HEK293 (cell line): Measurements from ENCODE around the gene ETHE1.

ENCODE experiments used
- BCL6B ChIP-seq: fragments of 450-650 bp; formaldehyde crosslinking; IDR thresholded peaks from 2 replicates; pipeline ENCODE4 v1.5.1; 2017; ENCODE audit warnings: missing biosample characterization, missing genetic modification characterization
- GLI2 ChIP-seq: fragments of 450-650 bp; formaldehyde crosslinking; IDR thresholded peaks from 2 replicates; pipeline ENCODE4; 2017; ENCODE audit warnings: missing biosample characterization, missing genetic modification characterization, low read depth, borderline replicate concordance
- INSM2 ChIP-seq: fragments of 450-650 bp; formaldehyde crosslinking; IDR thresholded peaks from 2 replicates; pipeline ENCODE4 v1.5.1; 2016; ENCODE audit warnings: missing biosample characterization, missing genetic modification characterization
- PATZ1 ChIP-seq: fragments of 450-650 bp; formaldehyde crosslinking; IDR thresholded peaks from 2 replicates; pipeline ENCODE4 v1.5.1; 2016; ENCODE audit warnings: missing biosample characterization, missing genetic modification characterization
- SP3 ChIP-seq: fragments of 450-650 bp; formaldehyde crosslinking; IDR thresholded peaks from 2 replicates; pipeline ENCODE4 v1.5.1; 2016; ENCODE audit warnings: missing biosample characterization, missing genetic modification characterization
- YY1 ChIP-seq: fragments of 450-650 bp; formaldehyde crosslinking; IDR thresholded peaks from 2 replicates; pipeline ENCODE4 v1.5.1; 2018; ENCODE audit warnings: missing biosample characterization, missing genetic modification characterization
- ZBTB10 ChIP-seq: fragments of 450-650 bp; formaldehyde crosslinking; IDR thresholded peaks from 2 replicates; pipeline ENCODE4 v1.5.1; 2016; ENCODE audit warnings: missing biosample characterization, missing genetic modification characterization
- ZFP37 ChIP-seq: fragments of 450-650 bp; formaldehyde crosslinking; IDR thresholded peaks from 2 replicates; pipeline ENCODE4 v1.5.1; 2016; ENCODE audit warnings: missing biosample characterization, missing genetic modification characterization
- ZNF157 ChIP-seq: fragments of 450-650 bp; formaldehyde crosslinking; IDR thresholded peaks from 2 replicates; pipeline ENCODE4 v1.5.1; 2016; ENCODE audit warnings: missing biosample characterization, missing genetic modification characterization
- ZNF18 ChIP-seq: fragments of 450-650 bp; formaldehyde crosslinking; IDR thresholded peaks from 2 replicates; pipeline ENCODE4 v1.5.1; 2016; ENCODE audit warnings: missing biosample characterization, missing genetic modification characterization
- ZNF239 ChIP-seq: fragments of 450-650 bp; formaldehyde crosslinking; IDR thresholded peaks from 2 replicates; pipeline ENCODE4 v1.5.1; 2016; ENCODE audit warnings: missing biosample characterization, missing genetic modification characterization
- ZNF302 ChIP-seq: fragments of 450-650 bp; formaldehyde crosslinking; IDR thresholded peaks from 2 replicates; pipeline ENCODE4 v1.5.1; 2016; ENCODE audit warnings: missing biosample characterization, missing genetic modification characterization, low read depth
- ZNF324 ChIP-seq: fragments of 450-650 bp; formaldehyde crosslinking; IDR thresholded peaks from 2 replicates; pipeline ENCODE4 v1.5.1; 2016; ENCODE audit warnings: missing biosample characterization, missing genetic modification characterization
- ZNF335 ChIP-seq: fragments of 450-650 bp; formaldehyde crosslinking; conservative IDR thresholded peaks from 2 replicates; pipeline ENCODE4 v1.5.1; 2016; ENCODE audit warnings: missing biosample characterization, missing genetic modification characterization
- ZNF354C ChIP-seq: fragments of 450-650 bp; formaldehyde crosslinking; IDR thresholded peaks from 2 replicates; pipeline ENCODE4 v1.5.1; 2016; ENCODE audit warnings: missing biosample characterization, missing genetic modification characterization, low read depth, borderline replicate concordance
- ZNF362 ChIP-seq: fragments of 450-650 bp; formaldehyde crosslinking; IDR thresholded peaks from 2 replicates; pipeline ENCODE4 v1.5.1; 2016; ENCODE audit warnings: missing biosample characterization, missing genetic modification characterization
- ZNF416 ChIP-seq: fragments of 450-650 bp; formaldehyde crosslinking; IDR thresholded peaks from 2 replicates; pipeline ENCODE4 v1.5.1; 2016; ENCODE audit warnings: missing biosample characterization, missing genetic modification characterization
- ZNF426 ChIP-seq: fragments of 450-650 bp; formaldehyde crosslinking; IDR thresholded peaks from 2 replicates; pipeline ENCODE4 v1.5.1; 2017; ENCODE audit warnings: missing biosample characterization, missing genetic modification characterization, mild to moderate bottlenecking, inconsistent platforms, moderate library complexity
- ZNF521 ChIP-seq: fragments of 450-650 bp; formaldehyde crosslinking; IDR thresholded peaks from 2 replicates; pipeline ENCODE4 v1.5.1; 2017; ENCODE audit warnings: missing biosample characterization, mild to moderate bottlenecking, missing genetic modification characterization
- ZNF560 ChIP-seq: fragments of 450-650 bp; formaldehyde crosslinking; IDR thresholded peaks from 2 replicates; pipeline ENCODE4 v1.5.1; 2017; ENCODE audit warnings: missing biosample characterization, missing genetic modification characterization, borderline replicate concordance
- ZNF571 ChIP-seq: fragments of 450-650 bp; formaldehyde crosslinking; IDR thresholded peaks from 2 replicates; pipeline ENCODE4 v1.5.0; 2017; ENCODE audit warnings: missing biosample characterization, missing genetic modification characterization
- ZNF624 ChIP-seq: fragments of 450-650 bp; formaldehyde crosslinking; IDR thresholded peaks from 2 replicates; pipeline ENCODE4 v1.5.1; 2017; ENCODE audit warnings: missing biosample characterization, missing genetic modification characterization
- ZNF645 ChIP-seq: fragments of 450-650 bp; formaldehyde crosslinking; IDR thresholded peaks from 2 replicates; pipeline ENCODE4; 2016; ENCODE audit warnings: missing biosample characterization, missing genetic modification characterization
- ZNF692 ChIP-seq: fragments of 450-650 bp; formaldehyde crosslinking; IDR thresholded peaks from 2 replicates; pipeline ENCODE4 v1.5.1; 2016; ENCODE audit warnings: missing biosample characterization, missing genetic modification characterization

Gene ETHE1

GRCh38 chr19:43524922-43525835 is 1.8 kb downstream of the ETHE1 start (continued):
- TF ChIP-seq ZBTB10 (tag by site-specific recombination) (no peak), ZNF335 (tag by site-specific recombination) (peak; percentile 32), ZNF560 (no peak), ZNF157 (tag by site-specific recombination) (no peak), ZNF624 (tag by site-specific recombination) (0 out of 2 replicates have a peak, but pooled peaks have one; percentile 13), ZNF645 (tag by site-specific recombination) (no peak), ZNF426 (no peak), BCL6B (tag by site-specific recombination) (no peak), ZNF571 (no peak), ZNF692 (tag by site-specific recombination) (peak; percentile 74), ZNF416 (no peak), ZFP37 (tag by site-specific recombination) (no peak), PATZ1 (tag by site-specific recombination) (no peak), INSM2 (tag by site-specific recombination) (no peak), ZNF324 (tag by site-specific recombination) (no peak), YY1 (no peak), GLI2 (no peak), ZNF521 (tag by site-specific recombination) (no peak), ZNF302 (tag by site-specific recombination) (no peak), ZNF362 (tag by site-specific recombination) (peak; percentile 94), ZNF239 (tag by site-specific recombination) (no peak), SP3 (no peak), ZNF354C (tag by site-specific recombination) (no peak), ZNF18 (tag by site-specific recombination) (no peak)
